AG04449 (cell line): ENCODE measurements around the gene ALPK3.
A peak's percentile ranks its signal among the peaks of the same experiment; 100 is the strongest.
"Not testable (repeated sequence)": the region's sequence is repeated elsewhere in the genome, so short reads cannot be mapped to it uniquely, and the experiment has no call there.

Experiments
- CTCF ChIA-PET: fragments of 350-600 bp; formaldehyde crosslinking; extraction: SDS; loops from one replicate; lab custom pipeline; 2021; ENCODE audit warnings: antibody characterized with exemption; lab: Yijun Ruan, JAX
- POLR2A ChIA-PET: fragments of 400-600, 350-600 bp; formaldehyde crosslinking; extraction: SDS; loops from one replicate; lab custom pipeline; 2020; ENCODE audit warnings: antibody characterized with exemption, inconsistent platforms; lab: Yijun Ruan, JAX
- DNase-seq: peaks from one replicate; pipeline ENCODE4 v3.0.0-alpha.2; 2010; ENCODE audit warnings: low read depth, low spot score
- H3K4me3 ChIP-seq: 2 replicates; pipeline ENCODE4 v1.5.1; 2011; ENCODE audit warnings: low read depth, mild to moderate bottlenecking, control low read depth, low read length
- CTCF ChIP-seq: IDR thresholded peaks from one replicate; pipeline ENCODE4 v1.5.1; 2011; ENCODE audit warnings: mild to moderate bottlenecking, moderate library complexity, low read length, control low read depth, inconsistent platforms; ENCODE audit not compliant: insufficient read depth; ENCODE audit errors: missing control alignments

Gene ALPK3

DNA sequence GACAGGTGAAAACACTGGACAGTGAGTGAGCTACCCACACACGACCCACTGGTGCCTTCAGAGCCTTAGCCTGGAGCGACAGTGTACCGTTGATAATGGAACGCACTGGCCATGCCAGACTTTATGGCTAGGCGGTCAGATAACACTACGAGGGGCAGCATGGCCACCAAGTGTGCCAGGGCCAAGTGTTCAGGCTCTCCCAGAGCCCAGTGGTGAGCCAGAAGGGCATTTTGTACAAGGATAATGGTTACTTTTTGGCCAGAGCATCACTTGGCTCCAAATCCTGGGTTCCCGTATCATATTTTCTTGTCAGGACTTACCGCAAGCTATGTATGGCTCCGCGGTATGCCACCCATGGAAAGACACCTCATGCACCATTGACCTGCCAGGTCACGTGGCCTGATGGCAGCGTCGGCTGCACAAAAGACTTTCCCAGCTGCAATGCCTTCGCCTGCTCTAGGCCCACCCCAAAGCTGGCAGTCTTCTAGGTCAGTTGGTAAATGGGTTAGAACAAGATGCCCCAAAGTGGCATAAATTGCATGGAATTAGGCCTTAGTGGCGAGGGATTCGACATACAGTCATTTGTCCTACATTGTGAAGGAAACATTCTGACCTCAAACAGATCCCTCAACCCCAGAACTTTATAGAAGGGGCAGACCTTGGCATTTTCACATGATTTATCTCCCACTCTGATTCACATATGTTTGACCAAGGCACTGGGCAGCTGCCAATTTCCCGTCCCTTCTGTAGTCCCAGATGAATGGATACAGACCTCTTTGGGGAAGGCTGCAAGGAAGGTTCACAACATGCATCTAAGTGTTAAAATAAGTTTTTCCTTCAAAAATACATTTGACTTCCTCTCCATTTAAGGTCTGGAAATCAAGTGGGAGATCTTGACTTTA is 55.1 kb downstream of the ALPK3 start:
- TF ChIP-seq CTCF, result no peak
- no peak overlapping the region for H3K4me3 ChIP-seq
- CTCF ChIA-PET, result interaction anchor here (0.6 to 1.5 kb wide), 3 partner anchors 56 to 302 kb away, joined by 3 to 4 read pairs (median 3); no protein-coding TSS in a partner anchor
- no peak for DNase-seq
- POLR2A ChIA-PET, result no interaction called here

DNA sequence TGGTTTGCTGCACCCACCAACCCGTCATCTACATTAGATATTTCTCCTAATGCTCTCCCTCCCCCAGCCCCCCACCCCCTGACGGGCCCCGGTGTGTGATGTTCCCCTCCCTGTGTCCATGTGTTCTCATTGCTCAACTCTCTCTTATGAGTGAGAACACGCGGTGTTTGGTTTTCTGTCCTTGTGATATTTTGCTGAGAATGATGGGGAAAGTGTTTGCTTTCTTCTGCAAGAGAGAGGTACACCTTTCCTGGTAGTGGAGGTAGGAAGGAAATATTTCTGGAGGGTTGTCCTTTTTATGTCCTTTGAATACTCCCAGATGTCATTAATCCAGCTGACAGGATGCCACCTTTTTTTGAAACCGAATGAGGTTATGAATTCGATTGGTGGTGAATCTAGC is 56.8 kb downstream of the ALPK3 start:
- TF ChIP-seq CTCF, result no peak
- H3K4me3 ChIP-seq, result no peak overlapping the region
- no peak for DNase-seq
- CTCF ChIA-PET, result no interaction called here
- POLR2A ChIA-PET, result no interaction called here

DNA sequence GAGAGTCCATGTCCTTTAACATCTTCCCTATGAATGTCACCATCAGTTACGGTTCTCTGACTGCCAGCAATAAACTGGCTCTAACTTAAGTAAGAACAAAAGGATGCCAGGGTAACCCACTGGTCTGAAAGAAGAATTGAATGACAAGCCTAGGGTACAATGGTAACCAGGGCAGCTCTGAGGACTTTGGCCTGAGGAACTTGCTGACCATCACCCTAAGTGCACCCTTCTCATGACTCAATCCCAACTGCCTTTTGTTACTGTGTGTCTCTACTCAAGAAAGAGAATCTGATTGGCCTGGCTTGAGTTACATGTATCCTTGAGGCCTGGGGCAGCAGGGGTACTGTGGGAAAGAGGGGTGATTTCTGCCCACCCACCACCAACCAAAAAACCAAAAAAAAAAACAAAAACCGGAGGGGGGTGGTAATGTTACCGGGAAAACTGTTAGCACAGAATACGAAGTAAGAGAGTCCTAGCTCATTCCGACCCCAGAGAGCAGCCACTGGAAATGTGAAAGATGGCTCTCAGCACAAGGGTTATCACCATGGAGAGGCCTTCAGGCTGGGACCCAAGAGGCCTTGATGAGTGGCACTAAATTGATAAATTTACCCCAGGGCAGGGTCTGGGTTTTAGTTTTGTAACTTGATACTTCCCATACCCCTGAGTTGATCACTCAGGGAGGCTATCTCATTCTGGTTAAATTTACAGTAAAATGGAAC is 58.0 kb downstream of the ALPK3 start:
- no peak for DNase-seq
- no peak for TF ChIP-seq CTCF
- ChIA-PET CTCF (no interaction called here), POLR2A (no interaction called here)
- no peak overlapping the region for H3K4me3 ChIP-seq

- CTCF ChIA-PET, result interaction anchor here (1.1 to 3.6 kb wide), 3 partner anchors 11 to 276 kb away, joined by 6 to 20 read pairs (median 7); partner anchors contain the start of genes NMB and ZSCAN2
- POLR2A ChIA-PET, result no interaction called here
- H3K4me3 ChIP-seq, result no peak overlapping the region
- no peak for TF ChIP-seq CTCF
- DNase-seq, result no peak
Measured at GRCh38 chr15:84876269-84876668, 59.1 kb downstream of the ALPK3 start.

DNA sequence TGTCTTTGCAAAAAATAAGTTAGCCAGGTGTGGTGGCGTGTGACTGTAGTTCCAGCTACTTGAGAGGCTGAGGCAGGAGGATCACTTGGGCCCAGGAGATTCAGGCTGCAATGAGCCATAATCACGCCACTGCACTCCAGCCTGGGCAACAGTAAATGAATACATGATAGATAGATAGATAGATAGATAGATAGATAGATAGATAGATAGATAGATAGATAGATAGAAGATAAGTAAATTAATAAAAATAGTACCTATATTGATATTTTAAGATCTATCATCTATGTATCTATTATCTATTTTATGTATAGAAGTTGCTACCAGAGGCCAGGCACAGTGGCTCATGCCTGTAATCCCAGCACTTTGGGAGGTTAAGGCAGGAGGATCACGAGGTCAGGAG is 60.5 kb downstream of the ALPK3 start:
- not testable (repeated sequence) for DNase-seq, H3K4me3 ChIP-seq
- CTCF ChIA-PET, result interaction anchor here (0.7 to 3.6 kb wide), 19 partner anchors 7 to 331 kb away, joined by 3 to 20 read pairs (median 4); partner anchors contain the start of genes WDR73 and ZSCAN2
- POLR2A ChIA-PET, result interaction anchor here (0.5 kb wide), 1 partner anchor 220 kb away, joined by 3 read pairs; the partner anchor contains the start of gene NMB

- ChIA-PET POLR2A (interaction anchor here (0.5 kb wide), 1 partner anchor 220 kb away, joined by 3 read pairs; the partner anchor contains the start of gene NMB), CTCF (interaction anchor here (0.7 to 3.6 kb wide), 22 partner anchors 8 to 291 kb away, joined by 3 to 20 read pairs (median 4); partner anchors contain the start of genes WDR73 and ZSCAN2)
- peak; percentile 10 for DNase-seq
Measured at GRCh38 chr15:84878504-84878903, 61.3 kb downstream of the ALPK3 start.

More at GRCh38 chr15:84878504-84878903, 61.3 kb downstream of the ALPK3 start:
- H3K4me3 ChIP-seq, result no peak overlapping the region
- peak; percentile 59 for TF ChIP-seq CTCF
